ENCODE results near the gene RTRAF. TPM values are rescaled to one million over a fixed set of nuclear protein-coding genes. Genes with fewer than 3 reads are reported as not detected.

Gene RTRAF
- total and polyA plus RNA-seq, 2 donors (not counting 1 experiment from before 2014, with no cell fraction given) = 34.7 to 91.1 TPM

DNA sequence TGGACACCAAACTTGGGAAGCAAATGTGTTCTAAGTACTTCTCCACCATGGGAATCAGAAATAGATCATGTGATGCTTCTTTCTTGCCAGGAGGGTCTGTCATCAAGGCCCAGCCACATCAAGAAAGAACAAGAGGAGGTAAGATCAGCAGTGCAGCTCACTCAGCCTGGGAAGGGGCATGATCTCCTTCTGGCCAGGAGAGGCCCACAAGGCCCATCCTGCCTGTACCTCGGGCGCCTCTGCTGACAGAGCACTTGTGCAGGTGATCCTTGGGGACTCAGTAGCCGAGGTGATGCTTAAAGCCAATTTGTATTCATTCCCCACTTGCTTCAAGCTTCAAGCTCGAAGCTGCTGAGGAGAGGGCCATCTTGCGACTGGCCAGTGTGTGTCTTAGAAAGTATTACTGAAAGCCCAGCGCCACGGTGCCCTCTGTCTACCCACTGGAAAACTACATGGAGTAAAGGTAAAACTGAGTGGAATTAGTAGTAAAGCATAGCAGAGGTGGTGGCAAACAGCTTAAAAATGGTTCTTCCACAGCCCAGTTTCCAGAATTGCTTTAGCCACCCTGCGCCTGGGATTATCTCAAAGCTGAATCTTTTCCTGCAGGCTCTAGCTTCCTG, 26.2 kb downstream of the RTRAF start:
- no peak overlapping the region for H3K27ac ChIP-seq (ENCODE audit: low read length in 2 of 2)
- H3K9me3 Mint-ChIP-seq (ENCODE audit: insufficient read depth) = no peaks in the 10 kb centered on the region
- ChIA-PET CTCF (interaction anchor here (1.1 kb wide), 1 partner anchor 19 kb away, joined by 3 read pairs; no protein-coding TSS in a partner anchor), POLR2A (no interaction called here)
- H3K27me3 Mint-ChIP-seq = peaks cover 4% of the 10 kb centered on the region
- peaks cover 0 to 2% (median 0%) of the 10 kb centered on the region in 4 experiments for H3K27me3 ChIP-seq (replicated peaks in 1 of 4; ENCODE audit: control extremely low read depth in 1 of 4, control insufficient read depth in 3 of 4, insufficient read depth in 4 of 4, low read length in 3 of 4)
- no peak for TF ChIP-seq CTCF (IDR thresholded peaks at IDR 0.05)
- TF ChIP-seq EZH2 (IDR thresholded peaks at IDR 0.05; ENCODE audit: borderline replicate concordance, insufficient read depth, low read depth, low read length, poor library complexity, severe bottlenecking) = no peak
- H2AFZ ChIP-seq (ENCODE audit: insufficient read depth, low read depth, low read length, poor library complexity, severe bottlenecking) = no peak overlapping the region
- no peak overlapping the region for H3K4me3 ChIP-seq (ENCODE audit: control extremely low read depth in 1 of 5, extremely low read depth in 1 of 5, insufficient read depth in 1 of 5, low read depth in 2 of 5, low read length in 4 of 5)
- intact Hi-C loops (cut with micrococcal nuclease) = no loop called here
- H3K4me2 ChIP-seq (replicated peaks; ENCODE audit: low read depth, low read length, poor library complexity, severe bottlenecking) = no peak overlapping the region
- no peak overlapping the region for H3K4me3 Mint-ChIP-seq
- no peaks in the 10 kb centered on the region for H4K20me1 ChIP-seq (ENCODE audit: control insufficient read depth, insufficient read depth, low read length, poor library complexity, severe bottlenecking)
- H3K9ac ChIP-seq (ENCODE audit: low read length) = no peak overlapping the region
- no peaks in the 10 kb centered on the region for H3K4me1 Mint-ChIP-seq
- no peaks in the 10 kb centered on the region for H3K79me2 ChIP-seq (ENCODE audit: control insufficient read depth, insufficient read depth, low read length)
- ATAC-seq (ENCODE audit: low read depth) = no peak
- no peak overlapping the region for H3K27ac Mint-ChIP-seq
- WGBS (ENCODE audit: insufficient coverage) = 93% methylated on average over 7 of the region's 8 CpGs
- no peaks in the 10 kb centered on the region for H3K4me1 ChIP-seq (ENCODE audit: control insufficient read depth in 2 of 2, insufficient read depth in 2 of 2, low read length in 2 of 2)
- peaks cover 0 to 6% (median 0%) of the 10 kb centered on the region in 3 donors for H3K9me3 ChIP-seq (ENCODE audit: control extremely low read depth in 1 of 3, control insufficient read depth in 2 of 3, insufficient read depth in 1 of 3, low read length in 2 of 3)
- DNase-seq = no peak
- peaks cover 0 to 13% of the 10 kb centered on the region in 2 experiments for H3K36me3 ChIP-seq (replicated peaks in 1 of 2; ENCODE audit: control extremely low read depth in 1 of 2, control insufficient read depth in 1 of 2, extremely low read depth in 1 of 2, insufficient read depth in 2 of 2, low read length in 1 of 2)

- no peak overlapping the region for H3K4me3 Mint-ChIP-seq
- H3K4me1 Mint-ChIP-seq = peaks cover 7% of the 10 kb centered on the region
- no peaks in the 10 kb centered on the region for H3K36me3 ChIP-seq (replicated peaks in 1 of 2; ENCODE audit: control extremely low read depth in 1 of 2, control insufficient read depth in 1 of 2, extremely low read depth in 1 of 2, insufficient read depth in 2 of 2, low read length in 1 of 2)
- POLR2A ChIA-PET = no interaction called here
- CTCF ChIA-PET = no interaction called here
- DNase-seq (no peak), ATAC-seq (ENCODE audit: low read depth) (no peak)
- intact Hi-C loops (cut with micrococcal nuclease) = no loop called here
- peaks cover 3 to 6% of the 10 kb centered on the region in 2 donors for H3K4me1 ChIP-seq (ENCODE audit: control insufficient read depth in 2 of 2, insufficient read depth in 2 of 2, low read length in 2 of 2)
- peaks cover 4% of the 10 kb centered on the region for H3K27me3 Mint-ChIP-seq
- TF ChIP-seq EZH2 (IDR thresholded peaks at IDR 0.05; ENCODE audit: borderline replicate concordance, insufficient read depth, low read depth, low read length, poor library complexity, severe bottlenecking) (no peak), CTCF (IDR thresholded peaks at IDR 0.05) (no peak)
- H3K9me3 Mint-ChIP-seq (ENCODE audit: insufficient read depth) = no peaks in the 10 kb centered on the region
- peaks cover 0 to 6% (median 0%) of the 10 kb centered on the region in 3 donors for H3K9me3 ChIP-seq (ENCODE audit: control extremely low read depth in 1 of 3, control insufficient read depth in 2 of 3, insufficient read depth in 1 of 3, low read length in 2 of 3)
- H3K4me3 ChIP-seq (ENCODE audit: control extremely low read depth in 1 of 5, extremely low read depth in 1 of 5, insufficient read depth in 1 of 5, low read depth in 2 of 5, low read length in 4 of 5) = no peak overlapping the region
- peaks cover 0 to 2% (median 0%) of the 10 kb centered on the region in 4 experiments for H3K27me3 ChIP-seq (replicated peaks in 1 of 4; ENCODE audit: control extremely low read depth in 1 of 4, control insufficient read depth in 3 of 4, insufficient read depth in 4 of 4, low read length in 3 of 4)
- H3K9ac ChIP-seq (ENCODE audit: low read length) = no peak overlapping the region
- no peak overlapping the region for H3K4me2 ChIP-seq (replicated peaks; ENCODE audit: low read depth, low read length, poor library complexity, severe bottlenecking)
- no peaks in the 10 kb centered on the region for H3K79me2 ChIP-seq (ENCODE audit: control insufficient read depth, insufficient read depth, low read length)
- no CpG with 5 or more reads among the region's 4 CpGs for WGBS (ENCODE audit: insufficient coverage)
- no peak overlapping the region for H3K27ac Mint-ChIP-seq
- no peaks in the 10 kb centered on the region for H4K20me1 ChIP-seq (ENCODE audit: control insufficient read depth, insufficient read depth, low read length, poor library complexity, severe bottlenecking)
- H3K27ac ChIP-seq (ENCODE audit: low read length in 2 of 2) = no peak overlapping the region
- H2AFZ ChIP-seq (ENCODE audit: insufficient read depth, low read depth, low read length, poor library complexity, severe bottlenecking) = no peak overlapping the region
Observed at GRCh38 chr14:52018252-52018651, 28.9 kb downstream of the RTRAF start.
